ENCODE results near the gene GLI2. TPM values are rescaled to one million over a fixed set of nuclear protein-coding genes. Genes with fewer than 3 reads are reported as not detected.

The GLI2 gene
- total RNA-seq, 4 donors from 2014 or later = 1.9 to 7.9 (median 5.5) TPM

- H3K27me3 ChIP-seq = peaks cover 34% of the 10 kb centered on the region
- no peaks in the 10 kb centered on the region for H3K36me3 ChIP-seq
- peak in 1 of 2 donors; percentile 58 for DNase-seq (ENCODE audit: low spot score in 2 of 2)
- no peaks in the 10 kb centered on the region for H3K9me3 ChIP-seq
- no peak overlapping the region for H3K4me3 ChIP-seq
- 83% methylated on average over 14 of the region's 14 CpGs for WGBS
- no peak overlapping the region for H3K27ac ChIP-seq
- no peak for TF ChIP-seq EP300 (IDR thresholded peaks at IDR 0.05)
- no peak for TF ChIP-seq POLR2A (IDR thresholded peaks at IDR 0.05)
- TF ChIP-seq CTCF (IDR thresholded peaks at IDR 0.05) = no peak
- no peak for TF ChIP-seq POLR2AphosphoS5 (IDR thresholded peaks at IDR 0.05)
- H3K4me1 ChIP-seq = peaks cover 33% of the 10 kb centered on the region
Measured at GRCh38 chr2:120732506-120733237, 3.0 kb upstream of the GLI2 start.

GRCh38 chr2:120733238-120733932 lies 2.3 kb upstream of the GLI2 start:
- H3K4me1 ChIP-seq = peaks cover 39% of the 10 kb centered on the region

GRCh38 chr2:120734930-120735651 lies 577 bp upstream of the GLI2 start:
- peak overlapping the region; percentile 72 for H3K27ac ChIP-seq
- WGBS = 12% methylated on average over 34 of the region's 40 CpGs
- H3K9me3 ChIP-seq = no peaks in the 10 kb centered on the region
- no peaks in the 10 kb centered on the region for H3K36me3 ChIP-seq
- no peak for TF ChIP-seq CTCF (IDR thresholded peaks at IDR 0.05)
- no peak for TF ChIP-seq POLR2A (IDR thresholded peaks at IDR 0.05)
- no peak for TF ChIP-seq POLR2AphosphoS5 (IDR thresholded peaks at IDR 0.05)
- no peak for TF ChIP-seq EP300 (IDR thresholded peaks at IDR 0.05)
- peaks cover 43% of the 10 kb centered on the region for H3K27me3 ChIP-seq
- DNase-seq (ENCODE audit: low spot score in 2 of 2) = peak in 1 of 2 donors; percentile 80
- H3K4me1 ChIP-seq = peaks cover 40% of the 10 kb centered on the region
- H3K4me3 ChIP-seq = peak overlapping the region; percentile 64

More at GRCh38 chr2:120733238-120733932, 2.3 kb upstream of the GLI2 start:
- DNase-seq (ENCODE audit: low spot score in 2 of 2) = peak in 1 of 2 donors; percentile 7
- Histone ChIP-seq H3K4me3 (no peak overlapping the region), H3K9me3 (no peaks in the 10 kb centered on the region), H3K36me3 (no peaks in the 10 kb centered on the region), H3K27me3 (peaks cover 35% of the 10 kb centered on the region), H3K27ac (no peak overlapping the region)
- TF ChIP-seq EP300 (IDR thresholded peaks at IDR 0.05) (no peak), POLR2AphosphoS5 (IDR thresholded peaks at IDR 0.05) (no peak), POLR2A (IDR thresholded peaks at IDR 0.05) (no peak), CTCF (IDR thresholded peaks at IDR 0.05) (no peak)
- 78% methylated on average over 10 of the region's 10 CpGs for WGBS

GRCh38 chr2:120736202-120736623 lies 545 bp downstream of the GLI2 start:
- Histone ChIP-seq H3K36me3 (no peaks in the 10 kb centered on the region), H3K9me3 (no peaks in the 10 kb centered on the region), H3K4me3 (peak overlapping the region; percentile 64), H3K27ac (peak overlapping the region; percentile 72), H3K27me3 (peaks cover 50% of the 10 kb centered on the region), H3K4me1 (peaks cover 46% of the 10 kb centered on the region)
- peak in 1 of 2 donors; percentile 75 for DNase-seq (ENCODE audit: low spot score in 2 of 2)
- no CpG with 5 or more reads among the region's 38 CpGs for WGBS
- TF ChIP-seq POLR2AphosphoS5 (IDR thresholded peaks at IDR 0.05) (no peak), EP300 (IDR thresholded peaks at IDR 0.05) (no peak), POLR2A (IDR thresholded peaks at IDR 0.05) (no peak), CTCF (IDR thresholded peaks at IDR 0.05) (no peak)
